ENCODE results near the gene ETV6. TPM values are rescaled to one million over a fixed set of nuclear protein-coding genes. Genes with fewer than 3 reads are reported as not detected.

Gene ETV6
- total RNA-seq, 6 experiments from 2014 or later: 7.2 to 28.3 (median 11.0) TPM

GRCh38 chr12:11687528-11687927 lies 38.1 kb downstream of the ETV6 start:
- no peak overlapping the region for H3K4me3 ChIP-seq
- TF ChIP-seq POLR2A (IDR thresholded peaks at IDR 0.05): no peak
- no peak for TF ChIP-seq CTCF (IDR thresholded peaks at IDR 0.05)
- H3K27me3 ChIP-seq: no peaks in the 10 kb centered on the region
- no peak overlapping the region for H3K27ac ChIP-seq
- intact Hi-C loops (cut with DNase I): no loop called here
- ATAC-seq (no peak), DNase-seq (no peak)
- H3K4me1 ChIP-seq: peaks cover 0 to 14% (median 0%) of the 10 kb centered on the region in 4 donors
- H3K9me3 ChIP-seq: no peaks in the 10 kb centered on the region
- 72% methylated on average over 2 of the region's 2 CpGs for WGBS (ENCODE audit: insufficient coverage, low coverage, low lambda C conversion rate, missing lambda C conversion rate)
- no peaks in the 10 kb centered on the region for H3K36me3 ChIP-seq

GRCh38 chr12:11688379-11688778 lies 38.9 kb downstream of the ETV6 start:
- no peak for DNase-seq
- WGBS (ENCODE audit: insufficient coverage, low coverage, low lambda C conversion rate, missing lambda C conversion rate): 100% methylated on average over 1 of the region's 4 CpGs
- H3K27me3 ChIP-seq: no peaks in the 10 kb centered on the region
- no peaks in the 10 kb centered on the region for H3K36me3 ChIP-seq
- TF ChIP-seq POLR2A (IDR thresholded peaks at IDR 0.05) (no peak), CTCF (IDR thresholded peaks at IDR 0.05) (no peak)
- H3K9me3 ChIP-seq: no peaks in the 10 kb centered on the region
- no peak for ATAC-seq
- intact Hi-C loops (cut with DNase I): no loop called here
- peaks cover 0 to 14% (median 0%) of the 10 kb centered on the region in 4 donors for H3K4me1 ChIP-seq
- H3K4me3 ChIP-seq: no peak overlapping the region
- H3K27ac ChIP-seq: no peak overlapping the region

DNA sequence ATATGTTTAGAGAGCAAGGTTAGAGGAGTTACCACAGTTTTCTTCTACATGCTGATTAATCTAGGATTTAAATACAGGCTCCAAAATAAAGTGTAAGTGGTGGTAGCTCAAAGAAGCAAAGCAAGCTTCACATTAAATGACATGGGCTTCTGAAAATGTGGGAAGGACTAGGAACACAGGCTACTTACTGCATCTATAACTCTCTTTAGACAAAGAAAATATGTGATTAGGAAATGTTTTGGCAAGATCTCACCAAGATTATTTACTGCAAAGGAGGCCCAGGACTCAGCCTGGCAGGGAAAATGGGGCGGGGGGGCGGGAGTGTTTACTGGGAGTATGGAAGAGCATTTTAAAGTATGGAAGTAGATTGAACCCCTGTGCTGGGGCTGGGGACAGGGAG lies 39.4 kb downstream of the ETV6 start:
- no peak for TF ChIP-seq POLR2A (IDR thresholded peaks at IDR 0.05)
- TF ChIP-seq CTCF (IDR thresholded peaks at IDR 0.05): no peak
- no peak for DNase-seq
- no peak for ATAC-seq
- WGBS (ENCODE audit: insufficient coverage, low coverage, low lambda C conversion rate, missing lambda C conversion rate): 83% methylated on average over 2 of the region's 2 CpGs
- no peaks in the 10 kb centered on the region for H3K9me3 ChIP-seq
- no peak overlapping the region for H3K4me3 ChIP-seq
- H3K27ac ChIP-seq: no peak overlapping the region
- H3K4me1 ChIP-seq: peaks cover 0 to 14% (median 0%) of the 10 kb centered on the region in 4 donors
- intact Hi-C loops (cut with DNase I): no loop called here
- no peaks in the 10 kb centered on the region for H3K36me3 ChIP-seq
- no peaks in the 10 kb centered on the region for H3K27me3 ChIP-seq

GRCh38 chr12:11689591-11690186 lies 40.2 kb downstream of the ETV6 start:
- DNase-seq: no peak
- H3K27ac ChIP-seq: no peak overlapping the region
- intact Hi-C loops (cut with DNase I): no loop called here

GRCh38 chr12:11693067-11693466 lies 43.6 kb downstream of the ETV6 start:
- H3K4me3 ChIP-seq: no peak overlapping the region
- no peak overlapping the region for H3K27ac ChIP-seq
- intact Hi-C loops (cut with DNase I): no loop called here
- H3K36me3 ChIP-seq: no peaks in the 10 kb centered on the region
- 62% methylated on average over 2 of the region's 6 CpGs for WGBS (ENCODE audit: insufficient coverage, low coverage, low lambda C conversion rate, missing lambda C conversion rate)
- no peaks in the 10 kb centered on the region for H3K27me3 ChIP-seq
- no peak for TF ChIP-seq CTCF (IDR thresholded peaks at IDR 0.05)
- no peak for TF ChIP-seq POLR2A (IDR thresholded peaks at IDR 0.05)
- DNase-seq: no peak
- peak; percentile 8 to 38 (median 26) for ATAC-seq
- H3K4me1 ChIP-seq: peaks cover 0 to 28% (median 2%) of the 10 kb centered on the region in 4 donors
- no peaks in the 10 kb centered on the region for H3K9me3 ChIP-seq

More at GRCh38 chr12:11689591-11690186, 40.2 kb downstream of the ETV6 start:
- Histone ChIP-seq H3K9me3 (no peaks in the 10 kb centered on the region), H3K4me3 (no peak overlapping the region), H3K4me1 (peaks cover 0 to 13% (median 0%) of the 10 kb centered on the region in 4 donors), H3K27me3 (no peaks in the 10 kb centered on the region), H3K36me3 (no peaks in the 10 kb centered on the region)
- WGBS (ENCODE audit: insufficient coverage, low coverage, low lambda C conversion rate, missing lambda C conversion rate): 90% methylated on average over 9 of the region's 10 CpGs
- TF ChIP-seq POLR2A (IDR thresholded peaks at IDR 0.05): no peak
- ATAC-seq: no peak

Data from right lobe of liver (tissue), 6 donors.